ENCODE data around the gene VAMP3.

The VAMP3 gene

GRCh38 chr1:7813677-7814373 lies 42.7 kb downstream of the VAMP3 start:
- DNase-seq (ENCODE audit: low spot score) = no peak

DNA sequence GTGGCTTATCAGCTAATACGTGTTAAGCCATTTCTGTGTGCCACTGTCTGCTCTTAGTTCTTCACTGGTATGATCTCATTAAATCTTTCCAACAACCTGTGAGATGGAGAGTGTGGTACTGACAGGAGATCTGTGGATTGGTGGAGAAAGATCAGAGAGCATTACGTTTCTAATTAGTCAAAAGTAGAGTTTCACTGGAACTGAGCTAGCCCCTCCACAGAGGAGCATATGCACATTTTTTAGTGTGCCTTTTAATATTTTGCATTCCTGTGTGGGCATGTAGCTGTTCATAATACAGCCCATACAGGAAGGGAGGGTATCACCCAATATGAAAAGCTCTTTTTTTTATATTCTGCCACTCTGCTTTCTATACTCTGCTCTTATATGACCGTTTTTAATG lies 50.2 kb downstream of the VAMP3 start:
- no peak for DNase-seq (ENCODE audit: low spot score)

- no peak for DNase-seq (ENCODE audit: low spot score)
Observed at GRCh38 chr1:7824701-7825100, 53.6 kb downstream of the VAMP3 start.

DNA sequence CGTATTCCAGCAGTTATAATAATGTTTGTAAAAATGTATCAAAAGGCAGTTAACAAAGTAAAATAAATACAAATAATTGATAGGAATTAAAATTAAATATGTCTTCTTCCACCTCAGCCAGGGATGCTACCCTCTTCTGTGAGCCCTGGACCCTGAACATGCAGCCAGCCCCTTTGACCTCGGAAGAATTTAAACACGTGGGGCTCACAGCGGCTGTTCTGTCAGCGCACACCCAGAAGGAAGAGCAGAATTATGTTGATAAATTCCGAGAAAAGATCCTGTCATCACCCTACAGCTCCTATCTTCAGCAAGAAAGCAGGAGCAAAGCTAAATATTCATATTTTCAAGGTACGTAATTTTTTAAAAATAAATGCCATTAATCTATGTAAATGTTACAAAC lies 55.3 kb downstream of the VAMP3 start:
- no peak for DNase-seq (ENCODE audit: low spot score)

GRCh38 chr1:7827126-7827955 lies 56.2 kb downstream of the VAMP3 start:
- no peak for DNase-seq (ENCODE audit: low spot score)

All from germinal center (tissue), 1 donor.